ENCODE data around the gene BTBD9.

DNA sequence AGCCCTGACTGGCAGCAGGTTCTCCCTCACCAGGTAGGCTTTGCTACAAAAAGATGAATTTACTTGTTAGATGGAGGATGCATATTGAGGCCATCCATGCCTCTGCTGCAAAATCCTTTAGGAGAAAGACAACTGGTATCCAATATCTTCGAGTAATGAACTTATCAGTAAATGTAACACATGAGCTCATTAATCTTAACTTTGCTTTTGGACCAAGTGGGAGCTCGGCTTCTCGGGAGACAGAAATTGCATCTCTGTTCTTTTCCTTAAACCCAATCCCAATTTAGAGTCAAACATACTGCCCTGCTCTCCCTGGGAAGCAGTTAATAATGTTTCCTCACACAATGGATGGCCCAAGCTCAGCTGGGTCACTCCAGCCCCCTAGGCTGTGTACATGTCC is 489.7 kb downstream of the BTBD9 start:
- TF ChIP-seq POLR2A (IDR thresholded peaks at IDR 0.05; ENCODE audit: low read length) (no peak), GATA1 (IDR thresholded peaks at IDR 0.05; ENCODE audit: low read depth, low read length) (no peak)

Data from erythroblast (primary cell).